Neural progenitor cell (in vitro differentiated cells): ENCODE data around the gene AKAP14.

ENCODE experiments used
- EZH2 ChIP-seq: fragments of 200-600 bp; sonication (generic); IDR thresholded peaks from 2 replicates; pipeline ENCODE4 v1.6.1; 2017; ENCODE audit warnings: antibody characterized with exemption, mild to moderate bottlenecking, moderate library complexity
- TF ChIP-seq, protein P1 (sequence below): fragments of 200-600 bp; sonication (generic); IDR thresholded peaks from 2 replicates; pipeline ENCODE4 v1.5.1; 2017; ENCODE audit warnings: antibody characterized with exemption, mild to moderate bottlenecking

DNA sequence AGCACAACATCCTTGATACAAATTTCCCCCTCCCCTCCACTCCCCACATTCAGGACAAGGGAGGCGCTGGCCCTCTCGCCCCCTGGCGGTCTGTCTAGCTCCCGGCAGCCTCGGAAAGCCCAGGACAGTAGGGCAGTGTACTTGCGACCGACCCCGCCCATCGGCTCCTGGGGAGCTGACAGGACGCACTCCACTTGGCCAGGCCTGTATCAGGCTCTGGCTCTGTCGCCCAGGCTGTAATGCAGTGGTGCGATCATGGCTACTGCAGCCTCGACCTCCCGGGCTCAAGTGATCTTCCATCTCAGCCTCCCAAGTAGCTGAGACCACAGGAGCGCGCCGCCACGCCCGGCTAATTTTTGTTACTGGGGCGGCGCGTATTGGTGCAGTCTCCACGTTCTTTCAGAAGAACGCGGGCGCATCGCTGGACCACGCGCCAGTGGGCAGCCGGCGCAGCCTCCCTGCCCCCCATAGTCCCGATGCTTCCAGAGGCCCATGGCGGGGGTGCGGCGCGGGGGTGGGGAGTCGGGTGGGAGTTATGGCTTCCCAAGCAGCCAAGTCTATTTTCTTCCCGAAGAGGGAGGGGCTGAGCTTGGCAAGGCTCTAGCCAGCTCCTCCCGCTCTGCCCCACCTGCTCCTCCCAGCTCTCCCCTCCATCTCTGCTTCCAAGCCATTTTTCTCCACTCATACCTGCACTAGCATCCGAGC is 7.8 kb upstream of the AKAP14 start:
- TF ChIP-seq, protein P1, sequence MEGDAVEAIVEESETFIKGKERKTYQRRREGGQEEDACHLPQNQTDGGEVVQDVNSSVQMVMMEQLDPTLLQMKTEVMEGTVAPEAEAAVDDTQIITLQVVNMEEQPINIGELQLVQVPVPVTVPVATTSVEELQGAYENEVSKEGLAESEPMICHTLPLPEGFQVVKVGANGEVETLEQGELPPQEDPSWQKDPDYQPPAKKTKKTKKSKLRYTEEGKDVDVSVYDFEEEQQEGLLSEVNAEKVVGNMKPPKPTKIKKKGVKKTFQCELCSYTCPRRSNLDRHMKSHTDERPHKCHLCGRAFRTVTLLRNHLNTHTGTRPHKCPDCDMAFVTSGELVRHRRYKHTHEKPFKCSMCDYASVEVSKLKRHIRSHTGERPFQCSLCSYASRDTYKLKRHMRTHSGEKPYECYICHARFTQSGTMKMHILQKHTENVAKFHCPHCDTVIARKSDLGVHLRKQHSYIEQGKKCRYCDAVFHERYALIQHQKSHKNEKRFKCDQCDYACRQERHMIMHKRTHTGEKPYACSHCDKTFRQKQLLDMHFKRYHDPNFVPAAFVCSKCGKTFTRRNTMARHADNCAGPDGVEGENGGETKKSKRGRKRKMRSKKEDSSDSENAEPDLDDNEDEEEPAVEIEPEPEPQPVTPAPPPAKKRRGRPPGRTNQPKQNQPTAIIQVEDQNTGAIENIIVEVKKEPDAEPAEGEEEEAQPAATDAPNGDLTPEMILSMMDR: peak; percentile 63
- no peak for TF ChIP-seq EZH2
